Panc1 (cell line): ENCODE data around the gene CRISP2. TPM values are rescaled to one million over a fixed set of nuclear protein-coding genes. Genes with fewer than 3 reads are reported as not detected.

Source experiments
- ATAC-seq: fragments of 200-7000 bp; cut with Tn5 transposase; 2 replicates; pipeline ENCODE4 v1.9.1; 2020; ENCODE audit warnings: mild to moderate bottlenecking, moderate library complexity
- BruUV-seq: library from RNA; stranded (reverse); fragments of 400-500 nt; replicated peaks from 2 replicates; lab custom pipeline; 2021; lab: Mats Ljungman, UMichigan
- CTCF ChIA-PET: fragments of 300-600 bp; sonication (Branson Sonifier 250); formaldehyde crosslinking; loops from one replicate; lab custom pipeline; 2022; ENCODE audit warnings: antibody characterized with exemption; lab: Charles Lee
- POLR2A ChIA-PET: fragments of 300-600 bp; sonication (Branson Sonifier 250); formaldehyde crosslinking; loops from one replicate; lab custom pipeline; 2022; ENCODE audit warnings: antibody characterized with exemption; lab: Charles Lee
- DNase-seq: peaks from one replicate; pipeline ENCODE4 v3.0.0-alpha.2; 2010; ENCODE audit warnings: low read depth, low spot score
- H3K27ac ChIP-seq: 2 replicates; pipeline ENCODE4 v1.5.1; 2011; ENCODE audit warnings: mild to moderate bottlenecking, low read length, inconsistent platforms
- H3K27me3 ChIP-seq: fragments of 200-500 bp; sonication (Bioruptor generic); 2 replicates; pipeline ENCODE4 v1.6.0; 2014; ENCODE audit warnings: low read length, inconsistent platforms; ENCODE audit not compliant: control insufficient read depth, insufficient read depth
- H3K36me3 ChIP-seq: fragments of 200-500 bp; sonication (Bioruptor generic); 2 replicates; pipeline ENCODE4 v1.5.1; 2014; ENCODE audit warnings: inconsistent platforms, mild to moderate bottlenecking, low read length, moderate library complexity; ENCODE audit not compliant: control insufficient read depth, insufficient read depth
- H3K4me1 ChIP-seq: 2 replicates; pipeline ENCODE4 v1.5.1; 2011; ENCODE audit warnings: inconsistent platforms, mild to moderate bottlenecking, low read length, moderate library complexity; ENCODE audit not compliant: control insufficient read depth, insufficient read depth
- H3K4me3 ChIP-seq, 2 experiments: 2 replicates each; pipeline ENCODE4 v1.5.1; 2011 to 2012; ENCODE audit warnings: low read depth in 2 of 2, low read length in 2 of 2, mild to moderate bottlenecking in 2 of 2, inconsistent platforms in 1 of 2, moderate library complexity in 1 of 2
- H3K9me3 ChIP-seq: fragments of 200-500 bp; sonication (Bioruptor generic); 2 replicates; pipeline ENCODE4 v1.5.1; 2014; ENCODE audit warnings: low read depth, mild to moderate bottlenecking, inconsistent platforms, low read length, moderate library complexity; ENCODE audit not compliant: control insufficient read depth, insufficient read depth
- POLR2AphosphoS5 ChIP-seq: IDR thresholded peaks from 2 replicates; pipeline ENCODE4 v1.6.1; 2012; ENCODE audit warnings: mild to moderate bottlenecking, low read depth, low read length, moderate library complexity
- SIN3A ChIP-seq: IDR thresholded peaks from 2 replicates; pipeline ENCODE4 v1.6.1; 2012; ENCODE audit warnings: low read depth, mild to moderate bottlenecking, low read length, moderate library complexity, borderline replicate concordance; ENCODE audit not compliant: insufficient read depth
- TCF7L2 ChIP-seq: IDR thresholded peaks from 2 replicates; pipeline ENCODE4 v1.6.1; 2011; ENCODE audit warnings: mild to moderate bottlenecking, low read depth, low read length, inconsistent platforms
- in situ Hi-C: cut with HindIII; loops from 2 replicates; pipeline ENCODE4 v1.10.0; 2016; ENCODE audit warnings: low sequenced_read_pairs, low pct_unique_long_range_greater_than_20kb
- intact Hi-C: fragments of 100-400 bp; cut with micrococcal nuclease; formaldehyde crosslinking; loops from one replicate; pipeline ENCODE4 v1.10.0; 2022; ENCODE audit not compliant: unreplicated experiment
- total RNA-seq: library from RNA; stranded (reverse); gene quantifications from one replicate; pipeline ENCODE4 v1.2.1, GENCODE V29; 2021; ENCODE audit not compliant: unreplicated experiment
- TF ChIP-seq, protein P1 (sequence below), 2 experiments: IDR thresholded peaks; 2 replicates each; pipeline ENCODE4 v1.6.1; 2011 to 2012; ENCODE audit warnings: low read depth in 2 of 2, control low read depth in 1 of 2, low read length in 1 of 2, mild to moderate bottlenecking in 1 of 2, moderate library complexity in 1 of 2; ENCODE audit not compliant: insufficient read depth in 1 of 2
- TF ChIP-seq, protein P2 (sequence below): fragments of 450-650 bp; IDR thresholded peaks from 2 replicates; pipeline ENCODE4 v1.5.1; 2017; ENCODE audit warnings: mild to moderate bottlenecking

Gene CRISP2
- total RNA-seq, 1 experiment from 2014 or later = not detected

DNA sequence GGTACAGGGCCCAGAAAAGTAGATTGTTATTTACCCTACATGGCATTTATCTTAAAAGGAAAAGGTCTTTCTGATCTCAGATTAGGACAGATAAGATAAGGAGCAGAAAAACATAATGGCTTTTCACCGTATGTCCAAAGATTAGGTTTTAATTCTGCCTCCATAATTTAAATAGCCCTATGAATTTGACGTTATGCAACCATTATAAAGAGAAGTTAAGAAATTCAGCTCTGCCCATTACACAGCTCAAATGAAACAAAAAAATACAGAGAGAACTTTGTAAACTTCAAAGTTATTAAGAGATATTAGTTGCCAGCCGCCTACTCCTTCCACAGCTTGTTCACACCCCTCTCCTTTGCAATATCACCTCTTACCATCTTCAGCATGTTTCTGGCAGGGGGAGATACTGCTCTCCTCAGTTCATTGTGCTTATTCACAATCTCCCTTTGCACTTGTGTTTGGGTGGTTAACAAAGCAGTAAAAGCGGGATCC lies 22.7 kb upstream of the CRISP2 start:
- ATAC-seq (no peak), DNase-seq (no peak)
- intact Hi-C loops = no loop called here

DNA sequence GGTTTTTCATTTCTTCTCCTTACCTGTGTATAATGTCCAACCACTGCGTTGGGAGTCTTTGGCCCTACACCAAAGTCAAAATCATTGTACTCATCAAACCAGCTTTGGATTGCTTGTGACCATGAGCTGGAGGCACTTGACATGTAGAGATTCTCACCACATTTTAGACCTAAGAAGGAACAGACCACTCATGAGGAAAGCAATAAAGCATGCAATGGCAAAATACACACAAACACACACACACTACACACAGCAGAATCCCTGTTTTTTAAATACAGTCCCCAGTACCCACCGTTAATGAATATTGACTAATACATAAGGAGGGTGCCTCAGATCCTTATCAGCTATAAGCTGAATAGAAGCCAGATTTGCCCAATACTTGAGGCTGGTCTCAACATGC lies 20.3 kb upstream of the CRISP2 start:
- no TSS peak for BruUV-seq
- DNase-seq (no peak), ATAC-seq (no peak)
- Histone ChIP-seq H3K4me3 (no peak overlapping the region), H3K27ac (no peak overlapping the region), H3K27me3 (no peaks in the 10 kb centered on the region), H3K4me1 (no peaks in the 10 kb centered on the region), H3K36me3 (no peaks in the 10 kb centered on the region), H3K9me3 (no peaks in the 10 kb centered on the region)
- CTCF ChIA-PET = no interaction called here
- TF ChIP-seq SIN3A (no peak), POLR2AphosphoS5 (no peak), TCF7L2 (no peak)
- TF ChIP-seq, protein P1, sequence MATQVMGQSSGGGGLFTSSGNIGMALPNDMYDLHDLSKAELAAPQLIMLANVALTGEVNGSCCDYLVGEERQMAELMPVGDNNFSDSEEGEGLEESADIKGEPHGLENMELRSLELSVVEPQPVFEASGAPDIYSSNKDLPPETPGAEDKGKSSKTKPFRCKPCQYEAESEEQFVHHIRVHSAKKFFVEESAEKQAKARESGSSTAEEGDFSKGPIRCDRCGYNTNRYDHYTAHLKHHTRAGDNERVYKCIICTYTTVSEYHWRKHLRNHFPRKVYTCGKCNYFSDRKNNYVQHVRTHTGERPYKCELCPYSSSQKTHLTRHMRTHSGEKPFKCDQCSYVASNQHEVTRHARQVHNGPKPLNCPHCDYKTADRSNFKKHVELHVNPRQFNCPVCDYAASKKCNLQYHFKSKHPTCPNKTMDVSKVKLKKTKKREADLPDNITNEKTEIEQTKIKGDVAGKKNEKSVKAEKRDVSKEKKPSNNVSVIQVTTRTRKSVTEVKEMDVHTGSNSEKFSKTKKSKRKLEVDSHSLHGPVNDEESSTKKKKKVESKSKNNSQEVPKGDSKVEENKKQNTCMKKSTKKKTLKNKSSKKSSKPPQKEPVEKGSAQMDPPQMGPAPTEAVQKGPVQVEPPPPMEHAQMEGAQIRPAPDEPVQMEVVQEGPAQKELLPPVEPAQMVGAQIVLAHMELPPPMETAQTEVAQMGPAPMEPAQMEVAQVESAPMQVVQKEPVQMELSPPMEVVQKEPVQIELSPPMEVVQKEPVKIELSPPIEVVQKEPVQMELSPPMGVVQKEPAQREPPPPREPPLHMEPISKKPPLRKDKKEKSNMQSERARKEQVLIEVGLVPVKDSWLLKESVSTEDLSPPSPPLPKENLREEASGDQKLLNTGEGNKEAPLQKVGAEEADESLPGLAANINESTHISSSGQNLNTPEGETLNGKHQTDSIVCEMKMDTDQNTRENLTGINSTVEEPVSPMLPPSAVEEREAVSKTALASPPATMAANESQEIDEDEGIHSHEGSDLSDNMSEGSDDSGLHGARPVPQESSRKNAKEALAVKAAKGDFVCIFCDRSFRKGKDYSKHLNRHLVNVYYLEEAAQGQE (IDR thresholded peaks at IDR 0.05; ENCODE audit: insufficient read depth in 1 of 2, low read depth in 2 of 2, low read length in 1 of 2) = no peak
- TF ChIP-seq, protein P2, sequence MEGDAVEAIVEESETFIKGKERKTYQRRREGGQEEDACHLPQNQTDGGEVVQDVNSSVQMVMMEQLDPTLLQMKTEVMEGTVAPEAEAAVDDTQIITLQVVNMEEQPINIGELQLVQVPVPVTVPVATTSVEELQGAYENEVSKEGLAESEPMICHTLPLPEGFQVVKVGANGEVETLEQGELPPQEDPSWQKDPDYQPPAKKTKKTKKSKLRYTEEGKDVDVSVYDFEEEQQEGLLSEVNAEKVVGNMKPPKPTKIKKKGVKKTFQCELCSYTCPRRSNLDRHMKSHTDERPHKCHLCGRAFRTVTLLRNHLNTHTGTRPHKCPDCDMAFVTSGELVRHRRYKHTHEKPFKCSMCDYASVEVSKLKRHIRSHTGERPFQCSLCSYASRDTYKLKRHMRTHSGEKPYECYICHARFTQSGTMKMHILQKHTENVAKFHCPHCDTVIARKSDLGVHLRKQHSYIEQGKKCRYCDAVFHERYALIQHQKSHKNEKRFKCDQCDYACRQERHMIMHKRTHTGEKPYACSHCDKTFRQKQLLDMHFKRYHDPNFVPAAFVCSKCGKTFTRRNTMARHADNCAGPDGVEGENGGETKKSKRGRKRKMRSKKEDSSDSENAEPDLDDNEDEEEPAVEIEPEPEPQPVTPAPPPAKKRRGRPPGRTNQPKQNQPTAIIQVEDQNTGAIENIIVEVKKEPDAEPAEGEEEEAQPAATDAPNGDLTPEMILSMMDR = no peak
- intact Hi-C loops (no loop called here), in situ Hi-C loops (no loop called here)
- POLR2A ChIA-PET = no interaction called here

More for the DNA sequence above, 22.7 kb upstream of the CRISP2 start:
- ChIA-PET CTCF (no interaction called here), POLR2A (no interaction called here)
- BruUV-seq = no TSS peak
- Histone ChIP-seq H3K27ac (no peak overlapping the region), H3K27me3 (no peaks in the 10 kb centered on the region), H3K36me3 (no peaks in the 10 kb centered on the region), H3K9me3 (no peaks in the 10 kb centered on the region), H3K4me1 (no peaks in the 10 kb centered on the region), H3K4me3 (no peak overlapping the region)
- in situ Hi-C loops = no loop called here
- TF ChIP-seq SIN3A = no peak
- TF ChIP-seq POLR2AphosphoS5 = no peak
- TF ChIP-seq, protein P2 = no peak
- no peak for TF ChIP-seq TCF7L2
- TF ChIP-seq, protein P1 (IDR thresholded peaks at IDR 0.05; ENCODE audit: insufficient read depth in 1 of 2, low read depth in 2 of 2, low read length in 1 of 2) = no peak
